ENCODE data around the gene KIF6.

Gene KIF6

GRCh38 chr6:39593646-39594045 lies 131.6 kb downstream of the KIF6 start:
- no peak for DNase-seq

- no peak for DNase-seq
Measured at GRCh38 chr6:39590871-39591393, 134.3 kb downstream of the KIF6 start.

DNA sequence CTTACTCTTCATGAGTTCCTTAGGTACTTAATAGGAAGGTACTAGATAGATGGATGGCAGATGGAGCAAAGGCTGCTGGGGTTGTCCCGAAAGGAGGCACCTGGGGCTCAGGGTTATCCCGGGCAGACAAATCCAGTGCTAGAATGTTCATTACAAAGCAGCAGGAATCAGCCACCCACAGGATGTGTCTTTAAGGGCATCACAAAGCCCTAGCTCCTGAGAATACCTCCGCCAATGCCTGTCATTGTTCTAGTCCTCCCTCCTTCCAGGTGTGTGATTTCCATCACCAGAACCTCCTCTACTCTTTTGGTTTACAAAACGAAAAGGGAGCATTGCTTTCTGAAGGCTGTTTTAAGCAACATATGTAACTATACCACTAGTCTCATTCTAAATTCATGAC lies 138.1 kb downstream of the KIF6 start:
- DNase-seq = no peak

DNA sequence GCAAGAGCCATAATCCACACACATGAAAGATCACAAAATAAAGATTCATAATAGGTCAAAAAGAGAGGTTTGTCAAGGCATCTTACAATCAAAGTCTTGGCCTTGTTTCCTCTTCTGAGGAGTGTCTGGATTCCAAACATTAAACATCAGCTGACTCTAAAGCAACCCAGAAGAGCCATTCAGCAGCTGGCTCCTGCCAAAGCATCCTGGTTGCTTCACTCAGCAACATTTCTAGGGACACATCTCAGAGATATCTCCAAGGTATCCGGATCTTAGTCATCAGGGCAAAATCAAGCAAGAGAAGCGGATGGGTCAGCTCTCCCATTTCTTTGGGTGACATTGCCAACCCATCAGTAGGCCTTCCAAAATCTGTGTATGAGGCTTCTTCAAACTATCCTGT lies 139.6 kb downstream of the KIF6 start:
- no peak for DNase-seq

GRCh38 chr6:39577446-39578165 lies 147.6 kb downstream of the KIF6 start:
- no peak for DNase-seq

- no peak for DNase-seq
Measured at GRCh38 chr6:39576556-39577303, 148.5 kb downstream of the KIF6 start.

- no peak for DNase-seq
Measured at GRCh38 chr6:39574991-39575390, 150.2 kb downstream of the KIF6 start.

GRCh38 chr6:39573541-39573940 lies 151.7 kb downstream of the KIF6 start:
- DNase-seq = no peak

DNA sequence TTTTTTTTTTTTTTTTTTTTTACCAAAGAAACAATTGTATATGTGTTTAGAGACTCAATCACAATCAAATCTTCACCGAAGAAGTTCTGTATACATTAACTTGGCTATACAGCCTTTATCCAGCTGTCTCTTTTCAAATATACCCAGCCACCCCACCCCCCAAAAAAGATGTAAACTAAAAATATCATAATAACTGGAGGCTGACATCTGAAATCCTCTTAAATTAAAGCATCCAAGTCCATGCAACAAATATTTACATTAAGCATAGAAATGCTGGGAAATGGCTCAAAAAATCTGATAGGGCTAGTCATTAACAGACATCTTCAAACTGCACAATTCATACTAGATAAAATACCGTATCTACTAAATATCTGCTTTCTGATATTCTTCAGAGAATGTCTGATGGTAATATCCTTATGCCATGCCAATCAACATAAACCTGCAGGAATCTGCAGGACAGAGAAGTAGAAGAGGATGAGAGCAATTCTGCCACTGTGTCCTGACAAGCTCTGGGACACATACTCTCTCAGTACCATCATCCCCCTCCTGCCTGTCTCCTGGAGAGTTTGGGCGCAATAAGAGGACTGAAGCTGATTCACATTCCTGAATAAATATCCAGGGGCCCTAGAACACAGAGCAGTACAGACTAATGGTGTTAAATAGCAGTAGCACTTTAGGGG lies 152.4 kb downstream of the KIF6 start:
- no peak for DNase-seq

DNA sequence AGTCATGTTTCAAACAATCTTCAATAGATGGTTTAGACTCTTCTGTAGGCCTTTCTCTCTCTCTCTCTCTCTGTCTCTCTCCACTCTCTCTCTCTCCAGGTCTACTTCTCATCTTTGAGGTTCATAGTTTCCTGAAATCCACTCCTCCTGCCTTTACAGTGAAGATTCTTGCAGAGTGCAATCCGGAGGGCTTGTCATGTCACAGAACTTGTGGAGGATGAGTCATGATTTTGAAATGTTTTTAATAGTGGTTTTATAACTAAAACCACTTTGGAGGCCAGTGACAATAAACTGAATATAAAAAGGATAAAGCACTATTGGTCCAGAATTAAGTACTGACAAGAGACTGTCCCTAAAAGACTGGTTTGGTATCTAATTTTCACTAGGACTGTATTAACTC lies 156.3 kb downstream of the KIF6 start:
- DNase-seq = no peak

- no peak for DNase-seq
Measured at GRCh38 chr6:39567091-39567490, 158.1 kb downstream of the KIF6 start.

DNA sequence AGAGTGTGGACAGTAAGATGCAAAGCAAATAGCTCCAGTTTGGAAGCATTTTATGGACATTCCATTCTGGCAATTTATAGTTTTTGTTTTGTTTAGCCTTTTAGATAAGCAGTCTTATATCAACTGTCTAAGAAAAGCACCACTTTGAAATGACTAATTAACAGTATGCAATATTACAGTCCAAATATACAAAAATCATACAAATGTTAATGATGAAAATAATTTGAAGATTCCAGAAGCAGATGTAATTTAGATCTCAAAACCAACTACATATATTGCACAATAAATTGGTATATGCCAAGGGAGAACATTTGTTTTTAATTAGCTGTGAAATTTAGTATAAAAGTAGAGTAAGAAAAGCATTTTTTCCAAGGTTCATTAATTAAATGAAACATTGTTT lies 158.8 kb downstream of the KIF6 start:
- no peak for DNase-seq

- no peak for DNase-seq
Measured at GRCh38 chr6:39565956-39566355, 159.3 kb downstream of the KIF6 start.

DNA sequence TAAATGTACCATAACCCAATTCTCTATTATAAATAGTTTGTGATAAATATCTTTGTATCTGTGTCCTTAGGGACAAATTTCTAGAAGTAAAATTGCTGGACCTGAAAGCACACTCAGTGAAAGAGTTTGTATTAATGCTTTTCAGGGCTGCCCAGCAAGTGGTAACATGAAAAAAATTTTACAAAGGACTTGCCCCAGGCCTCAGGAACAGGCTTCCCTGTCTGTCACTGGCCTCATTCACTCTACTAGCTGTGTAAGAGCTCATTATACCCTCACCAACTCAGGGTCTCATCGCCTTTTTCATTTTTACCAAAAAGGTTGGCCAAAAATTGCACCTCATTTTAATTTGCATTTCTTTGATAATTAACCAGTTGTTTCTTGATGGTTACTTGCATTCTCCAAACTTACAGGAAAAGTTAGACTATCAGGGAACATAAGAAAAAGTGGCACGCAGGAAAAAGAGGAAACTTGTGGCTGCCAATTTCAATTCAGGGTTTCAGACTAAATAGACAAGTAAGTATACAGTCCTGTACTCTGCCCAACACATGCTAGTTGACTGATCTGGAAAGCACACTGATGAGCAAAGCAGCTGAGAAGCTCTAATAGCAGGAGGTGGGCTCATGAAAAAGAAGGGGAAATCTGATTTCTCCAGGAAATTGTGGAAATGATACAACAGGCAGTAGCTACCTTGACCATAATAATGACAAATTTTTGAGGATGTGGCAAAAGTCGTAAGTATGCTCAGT lies 161.5 kb downstream of the KIF6 start:
- DNase-seq = no peak

DNA sequence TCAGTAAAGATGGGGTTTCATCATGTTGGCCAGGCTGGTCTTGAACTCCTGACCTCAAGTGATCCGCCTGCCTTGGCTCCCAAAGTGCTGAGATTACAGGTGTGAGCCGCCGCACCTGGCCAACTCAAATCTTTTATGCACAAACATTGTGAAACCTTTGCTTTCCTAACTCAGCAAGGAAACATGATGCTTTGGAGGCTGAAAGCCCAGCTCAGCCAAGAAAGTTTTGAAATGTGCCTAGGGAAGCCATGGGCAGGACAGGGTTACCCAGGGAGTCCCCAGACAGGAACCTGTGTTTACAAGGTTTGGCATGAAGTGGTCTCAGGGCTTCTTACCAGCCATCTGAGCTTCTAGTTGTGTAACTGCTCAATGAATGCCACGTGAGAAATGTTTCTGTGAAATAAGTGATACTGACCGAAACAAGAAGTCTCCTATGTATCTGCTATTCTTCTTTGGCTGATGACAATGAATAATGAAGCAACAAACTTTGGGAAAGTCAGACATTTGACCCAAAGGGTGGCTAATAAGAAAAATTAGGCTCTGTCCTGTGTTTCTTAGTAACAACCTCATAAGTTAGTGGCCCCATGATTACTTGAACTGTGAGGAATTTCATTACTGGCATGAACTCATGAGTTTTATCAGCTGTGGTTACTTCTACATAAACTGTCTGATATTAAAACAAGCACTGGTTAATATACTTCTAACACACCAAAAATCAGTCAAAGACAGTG lies 163.5 kb downstream of the KIF6 start:
- DNase-seq = no peak

DNA sequence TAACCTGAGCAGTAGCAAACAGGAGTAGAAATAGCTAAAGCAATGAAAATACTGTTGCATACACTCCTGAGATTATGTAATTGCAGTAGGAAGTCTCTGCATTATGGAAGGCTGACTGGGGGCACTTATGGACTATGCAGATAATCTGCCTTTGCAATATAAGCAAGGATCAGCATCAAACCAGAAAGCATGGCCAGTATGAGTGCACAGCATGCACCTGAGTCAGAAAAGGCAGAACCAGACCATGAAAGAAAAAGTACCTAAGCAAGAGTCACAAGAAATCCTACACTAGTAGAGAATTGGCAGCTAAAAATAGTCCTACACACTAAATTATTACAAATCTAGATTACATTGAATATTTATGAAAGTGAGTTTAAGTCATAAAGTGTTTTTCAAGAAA lies 164.3 kb downstream of the KIF6 start:
- no peak for DNase-seq

DNA sequence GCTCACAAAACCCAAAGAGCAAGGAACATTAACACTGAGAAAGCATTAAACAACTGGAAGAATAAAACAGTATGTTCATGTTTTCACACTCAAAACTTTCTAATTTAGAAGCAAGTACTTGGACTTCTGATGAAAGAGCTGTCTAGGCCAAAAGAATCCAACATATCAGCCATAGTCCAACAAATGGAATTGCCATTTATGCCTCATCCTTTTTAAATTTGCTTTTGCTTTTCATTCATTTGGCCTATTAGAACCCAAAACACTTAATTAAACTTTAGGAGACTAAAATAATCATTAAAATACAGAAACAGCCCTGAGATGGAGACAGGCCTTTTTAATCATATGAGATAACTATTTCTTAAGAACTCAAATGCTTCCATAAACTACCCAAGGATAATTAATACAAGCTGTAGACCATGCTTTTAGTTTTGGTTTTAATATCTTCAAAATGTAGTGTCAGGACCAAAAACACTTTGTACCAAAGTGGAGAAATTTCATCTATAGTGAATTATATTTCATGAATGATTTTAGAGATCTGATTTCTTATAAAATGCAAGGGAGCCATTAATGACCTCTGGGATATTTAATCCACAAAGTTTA lies 166.5 kb downstream of the KIF6 start:
- no peak for DNase-seq

DNA sequence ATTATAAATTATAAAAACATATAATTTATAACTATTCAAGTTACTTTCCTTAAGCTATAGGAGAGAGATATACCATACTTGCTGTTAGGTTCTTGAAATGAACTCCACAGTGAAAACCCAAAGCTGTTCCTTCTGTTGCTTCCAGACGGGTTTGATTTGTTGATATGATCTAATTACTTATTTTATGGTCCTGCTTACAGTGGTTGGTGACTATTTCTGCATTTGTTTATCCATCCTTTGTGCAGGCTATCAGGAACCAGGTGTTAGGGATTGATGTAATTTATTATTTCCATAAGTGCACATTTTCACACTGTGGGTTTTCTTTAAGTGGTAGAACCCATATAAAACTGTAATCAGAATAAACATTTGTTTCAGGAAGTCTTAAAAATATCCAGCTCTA lies 167.1 kb downstream of the KIF6 start:
- no peak for DNase-seq

- DNase-seq = no peak
Measured at GRCh38 chr6:39555136-39555535, 170.1 kb downstream of the KIF6 start.

- DNase-seq = no peak
Measured at GRCh38 chr6:39553860-39554802, 171.1 kb downstream of the KIF6 start.

GRCh38 chr6:39553029-39553428 lies 172.2 kb downstream of the KIF6 start:
- DNase-seq = no peak

All from inflammatory macrophage (primary cell).